Bronchial epithelial cell (primary cell): Measurements from ENCODE around the gene CCDC60. TPM values are rescaled to one million over a fixed set of nuclear protein-coding genes. Genes with fewer than 3 reads are reported as not detected.

Experiments
- DNase-seq: peaks from one replicate; pipeline ENCODE4 v3.0.0-alpha.2; 2010; ENCODE audit warnings: low read depth
- FAIRE-seq: peaks from 2 replicates; lab custom pipeline; 2011; peaks lifted over from hg19 to GRCh38; lab: Jason Lieb, UNC
- H3K27me3 ChIP-seq: 2 replicates; pipeline ENCODE4 v1.5.1; 2011; ENCODE audit warnings: low read length; ENCODE audit not compliant: control insufficient read depth, insufficient read depth
- H3K36me3 ChIP-seq: 2 replicates; pipeline ENCODE4 v1.5.1; 2011; ENCODE audit warnings: low read length; ENCODE audit not compliant: control insufficient read depth, insufficient read depth
- H3K4me3 ChIP-seq: 2 replicates; pipeline ENCODE4 v1.5.1; 2011; ENCODE audit warnings: mild to moderate bottlenecking, low read depth, low read length, control low read depth
- CTCF ChIP-seq: IDR thresholded peaks from 2 replicates; pipeline ENCODE4 v1.5.1; 2011; ENCODE audit warnings: mild to moderate bottlenecking, moderate library complexity, low read length, control low read depth, inconsistent platforms; ENCODE audit not compliant: insufficient read depth, severe bottlenecking
- total RNA-seq: library from RNA; depleted of rRNA; stranded (reverse); fragments of >200 nt; gene quantifications from 2 replicates; pipeline ENCODE4 v1.2.1, GENCODE V29; 2014

The CCDC60 gene
- total RNA-seq, 1 donor from 2014 or later = 0.26 TPM

DNA sequence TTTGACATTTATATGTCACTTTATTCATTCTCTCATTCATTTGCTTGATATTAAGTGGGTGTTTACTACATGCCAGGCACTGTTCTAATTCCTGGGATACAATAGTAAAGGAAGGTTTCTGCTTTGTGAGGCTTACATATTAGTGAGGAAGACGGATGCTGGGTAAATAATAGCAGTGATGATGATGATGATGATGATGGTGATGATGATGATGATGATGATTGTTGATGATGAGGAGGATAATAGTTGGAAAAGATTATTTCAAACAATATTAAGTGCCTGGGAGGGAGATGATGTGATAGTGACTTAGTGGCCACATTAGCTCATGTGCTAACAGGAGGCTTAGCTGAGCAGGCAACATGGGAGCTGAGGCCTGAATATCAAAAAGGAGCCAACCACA is 239.7 kb downstream of the CCDC60 start:
- no peak overlapping the region for H3K4me3 ChIP-seq
- H3K36me3 ChIP-seq = no peaks in the 10 kb centered on the region
- no peak for TF ChIP-seq CTCF
- no peaks in the 10 kb centered on the region for H3K27me3 ChIP-seq
- FAIRE-seq (no peak), DNase-seq (no peak)

DNA sequence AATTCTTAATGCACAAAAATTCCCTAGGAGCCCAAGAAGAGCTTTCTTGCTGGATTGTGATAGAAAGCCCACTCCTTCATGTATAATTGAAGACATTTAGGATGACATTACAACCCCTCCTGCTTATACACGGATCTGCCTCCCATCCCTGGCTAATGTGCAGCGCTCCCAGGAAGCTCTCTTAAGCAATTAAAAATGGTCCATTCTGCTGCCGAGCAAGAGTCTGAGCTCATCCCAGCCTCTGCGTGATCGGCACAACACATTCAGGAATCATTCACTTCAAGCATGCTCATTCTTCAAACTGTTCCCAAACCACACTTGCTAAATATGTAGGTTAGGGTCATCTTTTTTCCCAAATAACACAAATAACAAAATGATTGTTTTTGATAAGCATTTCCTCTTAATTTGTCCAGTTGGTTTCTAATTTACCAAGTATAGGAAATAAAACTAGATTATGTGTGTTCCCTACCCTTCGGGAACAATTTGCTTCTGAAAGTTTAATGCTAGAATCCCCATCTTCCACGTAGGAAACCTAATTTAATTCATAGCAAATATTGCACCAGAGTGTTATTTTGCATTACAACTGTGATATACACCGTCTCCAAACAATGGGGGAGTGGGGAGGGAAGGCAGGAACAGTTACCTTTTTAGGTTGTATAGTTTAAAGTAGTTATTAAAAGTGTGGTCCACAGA is 241.7 kb downstream of the CCDC60 start:
- Histone ChIP-seq H3K4me3 (no peak overlapping the region), H3K27me3 (no peaks in the 10 kb centered on the region), H3K36me3 (no peaks in the 10 kb centered on the region)
- DNase-seq (no peak), FAIRE-seq (no peak)
- no peak for TF ChIP-seq CTCF

DNA sequence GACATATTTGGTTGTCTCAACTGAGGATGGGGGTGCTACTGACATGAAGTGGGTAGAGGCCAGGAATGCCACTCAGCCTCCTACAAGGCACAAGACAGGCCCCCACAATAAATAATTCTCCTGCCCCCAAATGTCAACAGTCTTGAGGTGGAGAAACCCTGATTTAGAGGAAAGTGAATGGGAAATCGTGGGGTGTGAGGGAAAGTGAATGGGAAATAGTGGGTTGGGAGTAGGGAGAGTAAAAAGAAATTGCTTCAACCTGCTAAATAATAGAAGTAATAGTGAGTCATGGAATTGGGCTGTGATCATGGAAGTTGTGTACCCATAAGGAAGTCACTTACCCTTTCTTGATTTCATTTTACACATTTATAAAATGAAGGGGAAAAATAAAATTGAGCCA is 242.4 kb downstream of the CCDC60 start:
- Histone ChIP-seq H3K27me3 (no peaks in the 10 kb centered on the region), H3K4me3 (no peak overlapping the region), H3K36me3 (no peaks in the 10 kb centered on the region)
- DNase-seq = no peak
- TF ChIP-seq CTCF = no peak
- no peak for FAIRE-seq

DNA sequence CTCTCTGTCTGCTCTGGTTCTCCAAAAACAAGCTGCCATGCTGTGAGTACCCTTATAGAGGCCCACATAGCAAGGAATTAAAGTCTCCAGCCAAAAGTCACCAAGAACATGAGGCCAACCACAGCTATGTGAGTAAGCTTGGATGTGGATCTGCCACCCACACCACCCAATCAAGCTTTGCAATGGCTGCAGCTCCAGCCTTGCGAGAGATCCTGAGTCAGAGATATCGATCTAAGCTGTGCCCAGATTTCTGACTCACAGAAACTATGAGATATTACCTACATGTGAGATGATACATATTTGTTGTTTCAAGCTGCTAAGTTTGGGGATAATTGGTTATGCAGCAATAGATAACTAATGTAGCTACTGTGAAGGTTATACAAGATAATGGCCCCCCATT is 243.6 kb downstream of the CCDC60 start:
- Histone ChIP-seq H3K4me3 (no peak overlapping the region), H3K36me3 (no peaks in the 10 kb centered on the region), H3K27me3 (no peaks in the 10 kb centered on the region)
- TF ChIP-seq CTCF = no peak
- peak; percentile 52 for DNase-seq
- FAIRE-seq = peak; percentile 36

DNA sequence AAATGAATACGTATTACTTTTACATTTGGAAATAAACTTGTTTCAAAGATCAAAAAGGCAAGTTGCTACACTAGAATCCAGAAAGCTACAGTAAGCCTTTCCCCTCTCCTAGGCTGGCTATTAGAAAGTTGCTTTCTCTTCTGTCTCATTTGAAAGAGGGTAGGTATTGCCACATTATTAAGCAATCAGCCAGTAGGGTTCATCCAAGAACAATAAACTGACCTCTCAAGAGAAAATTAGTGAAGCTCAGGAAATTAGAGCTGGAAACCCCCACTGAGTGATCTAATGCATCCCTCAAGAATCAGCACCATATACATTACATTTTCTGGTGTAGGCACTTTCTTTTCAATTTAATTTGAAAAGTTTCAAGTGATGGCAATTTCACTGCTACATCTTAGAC is 254.6 kb downstream of the CCDC60 start:
- no peak for FAIRE-seq
- TF ChIP-seq CTCF = no peak
- H3K36me3 ChIP-seq = no peaks in the 10 kb centered on the region
- H3K4me3 ChIP-seq = no peak overlapping the region
- DNase-seq = peak; percentile 4
- peaks cover 5% of the 10 kb centered on the region for H3K27me3 ChIP-seq

GRCh38 chr12:119589634-119590033 is 255.1 kb downstream of the CCDC60 start:
- FAIRE-seq (no peak), DNase-seq (no peak)
- no peak for TF ChIP-seq CTCF
- Histone ChIP-seq H3K36me3 (no peaks in the 10 kb centered on the region), H3K27me3 (peaks cover 6% of the 10 kb centered on the region), H3K4me3 (no peak overlapping the region)
